NCI-H774 (cell line): ENCODE data around the gene SMAD3.

Experiments used
- DNase-seq: peaks from one replicate; lab custom pipeline; 2025; lab: John Stamatoyannopoulos, UW

SMAD3 gene

DNA sequence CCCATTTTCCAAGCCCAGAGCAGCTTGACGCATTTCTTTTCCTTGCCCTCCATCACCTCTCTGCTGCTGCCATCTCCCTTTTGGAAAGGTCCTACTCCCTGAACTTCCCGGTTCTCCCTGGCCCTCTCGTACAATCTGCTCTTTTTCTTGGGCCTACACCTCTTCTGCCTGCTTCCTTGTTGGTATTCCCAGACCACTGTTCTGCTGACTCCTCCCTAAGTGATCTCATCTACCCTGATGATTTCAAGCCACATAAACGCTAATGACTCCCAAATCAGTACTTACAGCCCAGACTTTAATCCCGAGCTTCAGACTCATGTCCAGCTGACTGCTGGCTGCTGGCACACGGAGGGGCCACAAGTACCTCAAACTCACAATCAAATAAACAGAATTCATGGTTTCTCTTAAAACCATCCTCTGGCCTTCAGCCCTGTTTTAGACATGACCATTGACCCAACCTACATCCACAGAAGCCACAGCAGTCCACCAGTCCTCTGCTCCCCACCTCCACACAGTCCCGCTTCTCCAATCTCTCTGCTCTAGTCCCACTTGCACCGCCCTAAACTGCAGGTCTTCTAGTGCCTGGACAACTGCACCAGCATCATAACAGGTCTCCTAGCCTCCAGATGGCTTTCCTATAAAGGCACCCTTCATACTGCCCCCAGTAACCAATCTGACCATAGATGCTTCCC lies 131.4 kb downstream of the SMAD3 start:
- DNase-seq, result no peak

DNA sequence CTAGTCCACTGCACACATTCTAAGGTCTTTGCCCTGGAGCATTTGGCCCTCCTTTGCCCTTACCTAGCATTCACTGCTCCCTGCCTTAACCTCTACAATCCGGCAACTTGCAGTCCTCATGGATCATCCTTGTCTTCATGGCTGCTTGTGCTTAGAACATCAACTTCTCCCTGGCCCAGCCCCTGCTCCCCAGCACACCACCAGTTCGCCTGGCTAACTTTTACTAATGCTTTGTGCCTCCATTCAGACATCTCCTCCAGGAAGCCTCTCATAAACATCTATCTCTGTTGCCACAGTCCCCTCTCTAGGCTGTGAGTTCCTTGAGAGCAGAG lies 131.9 kb downstream of the SMAD3 start:
- no peak for DNase-seq

DNA sequence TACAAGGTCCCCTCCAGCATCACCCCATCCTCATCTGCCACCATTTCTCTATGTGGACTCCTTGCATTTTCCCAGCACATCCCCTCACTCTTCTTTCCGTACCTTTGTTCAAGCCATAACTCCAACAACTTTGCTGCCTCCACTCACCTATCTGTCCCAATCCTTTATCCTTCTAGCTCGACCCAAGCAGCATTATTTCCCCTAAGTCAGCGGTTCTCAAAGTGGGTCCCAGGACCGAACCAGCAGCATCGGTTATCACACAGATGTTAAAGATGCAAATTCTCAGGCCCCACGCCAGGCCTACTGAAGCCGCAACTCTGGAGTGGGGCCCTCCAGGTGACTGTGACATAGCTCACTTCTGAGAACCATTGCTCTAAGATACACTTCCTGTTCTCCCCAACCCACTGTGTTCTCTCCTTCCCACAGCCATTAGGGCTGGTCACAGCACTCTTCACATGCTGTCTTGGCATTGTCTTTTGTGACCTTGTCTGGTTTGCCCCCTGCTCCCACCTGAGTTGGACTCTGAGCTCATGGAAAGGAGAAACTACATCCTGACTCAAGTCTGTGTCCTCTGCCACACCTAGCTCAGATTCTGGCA lies 132.9 kb downstream of the SMAD3 start:
- DNase-seq, result no peak

DNA sequence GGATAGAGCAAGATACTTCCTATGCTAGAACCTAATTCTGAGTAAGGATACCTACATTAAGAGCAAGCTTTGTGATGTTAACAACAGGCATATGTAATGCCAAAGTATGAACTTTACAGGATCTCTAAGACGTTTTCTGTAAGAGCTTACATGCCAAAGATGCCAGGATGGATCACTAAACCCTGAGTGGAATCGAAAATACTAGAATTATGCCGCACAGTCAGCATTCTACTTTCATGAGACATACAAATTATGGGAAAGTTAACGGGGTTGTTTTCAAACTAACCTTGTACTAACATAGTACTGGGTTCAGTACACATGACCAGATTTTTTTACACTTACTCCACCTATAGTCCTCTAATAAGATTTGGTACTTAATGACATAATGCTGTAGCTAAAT lies 134.0 kb downstream of the SMAD3 start:
- no peak for DNase-seq

DNA sequence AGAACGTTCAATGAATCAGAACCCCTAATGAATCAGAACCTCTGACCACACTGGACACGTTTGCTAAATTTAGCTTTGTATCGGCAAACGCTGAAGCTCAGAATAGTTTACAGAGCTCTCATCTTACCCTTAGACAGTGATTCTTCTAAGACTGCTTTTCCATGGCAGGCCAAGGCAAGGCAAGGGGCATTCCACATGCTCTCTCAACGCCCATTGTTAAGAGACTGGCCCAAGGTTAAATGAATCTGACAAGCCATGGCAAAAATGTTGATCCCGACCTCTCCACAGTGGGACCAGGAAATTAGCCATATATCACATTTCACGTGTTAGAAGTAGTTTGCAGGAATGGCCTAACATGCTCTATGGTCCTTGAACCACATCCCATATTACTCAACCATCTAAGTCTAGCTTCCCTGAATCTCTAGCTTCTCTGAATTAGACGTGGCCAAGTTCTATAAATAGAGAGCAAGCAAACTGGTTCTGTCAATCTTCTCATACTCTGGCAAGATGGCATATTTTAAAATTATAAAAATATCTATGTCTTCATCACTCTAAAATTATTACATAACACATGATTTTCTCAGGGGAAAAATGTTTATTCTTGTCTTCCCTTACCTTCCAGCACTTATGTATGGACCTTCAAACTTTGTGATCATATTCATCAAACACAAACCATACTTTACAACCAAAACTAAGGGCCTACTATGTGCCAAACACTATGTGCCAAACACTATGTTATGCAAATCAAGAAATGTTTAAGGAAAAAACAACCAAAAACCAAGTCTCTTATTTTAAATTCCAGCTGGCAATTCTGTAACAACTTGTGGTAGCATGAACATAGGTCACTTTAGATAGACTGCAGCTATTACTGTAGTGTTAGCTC lies 134.7 kb downstream of the SMAD3 start:
- no peak for DNase-seq

GRCh38 chr15:67201136-67201535 lies 135.7 kb downstream of the SMAD3 start:
- no peak for DNase-seq

GRCh38 chr15:67202091-67202490 lies 136.7 kb downstream of the SMAD3 start:
- DNase-seq, result no peak

GRCh38 chr15:67202991-67203390 lies 137.6 kb downstream of the SMAD3 start:
- no peak for DNase-seq

DNA sequence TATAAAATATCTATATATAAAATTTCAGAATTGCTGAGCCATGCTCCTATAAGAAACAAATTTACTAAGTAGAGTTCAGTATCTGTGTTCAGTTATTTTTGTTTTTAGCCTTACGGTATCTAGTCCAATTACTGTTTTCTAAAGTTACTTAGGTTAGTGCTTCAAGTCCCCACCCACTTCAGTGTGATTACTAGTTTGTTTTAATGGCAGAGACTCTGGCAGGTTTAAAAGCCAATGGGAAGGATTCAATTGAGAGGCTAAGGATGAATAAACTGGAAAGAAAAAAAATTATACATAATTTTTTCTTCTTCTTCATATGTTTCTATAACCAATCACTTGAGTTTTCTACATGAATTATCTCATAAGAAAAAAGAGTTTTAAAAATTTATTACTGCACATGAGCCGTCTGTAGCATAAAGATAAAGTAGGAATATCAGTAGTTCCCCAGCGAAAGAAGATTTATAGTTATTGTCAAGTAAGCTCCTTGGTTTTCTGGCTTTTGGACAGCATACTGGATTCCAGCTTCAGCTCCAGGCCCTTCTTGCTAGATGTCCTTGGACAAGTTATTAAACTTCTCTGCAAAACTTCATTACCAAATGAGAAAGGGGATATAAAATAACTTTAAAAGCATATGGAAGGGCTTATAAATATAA lies 142.3 kb downstream of the SMAD3 start:
- no peak for DNase-seq

DNA sequence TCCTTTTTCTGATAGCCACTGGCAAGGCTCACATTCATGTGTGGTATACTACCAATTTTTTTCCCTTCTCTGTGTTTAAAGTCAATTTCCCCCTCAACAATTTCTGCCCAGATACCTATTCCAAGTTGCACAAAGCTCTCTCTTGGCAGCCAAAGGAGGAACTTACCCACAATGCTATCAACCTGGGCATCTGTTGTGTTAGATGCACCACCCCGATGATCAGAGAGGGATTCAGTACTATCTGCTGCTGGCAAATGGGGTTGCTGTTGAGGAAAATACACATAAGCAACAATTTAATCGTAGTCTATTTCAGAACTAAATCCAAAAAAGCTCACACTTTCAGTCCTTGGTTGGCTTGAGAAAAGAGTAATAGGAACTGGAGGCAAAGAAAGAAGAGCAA lies 143.0 kb downstream of the SMAD3 start:
- DNase-seq, result no peak

- no peak for DNase-seq
These were observed 145.3 kb downstream of the SMAD3 start for GRCh38 chr15:67210555-67211168.

DNA sequence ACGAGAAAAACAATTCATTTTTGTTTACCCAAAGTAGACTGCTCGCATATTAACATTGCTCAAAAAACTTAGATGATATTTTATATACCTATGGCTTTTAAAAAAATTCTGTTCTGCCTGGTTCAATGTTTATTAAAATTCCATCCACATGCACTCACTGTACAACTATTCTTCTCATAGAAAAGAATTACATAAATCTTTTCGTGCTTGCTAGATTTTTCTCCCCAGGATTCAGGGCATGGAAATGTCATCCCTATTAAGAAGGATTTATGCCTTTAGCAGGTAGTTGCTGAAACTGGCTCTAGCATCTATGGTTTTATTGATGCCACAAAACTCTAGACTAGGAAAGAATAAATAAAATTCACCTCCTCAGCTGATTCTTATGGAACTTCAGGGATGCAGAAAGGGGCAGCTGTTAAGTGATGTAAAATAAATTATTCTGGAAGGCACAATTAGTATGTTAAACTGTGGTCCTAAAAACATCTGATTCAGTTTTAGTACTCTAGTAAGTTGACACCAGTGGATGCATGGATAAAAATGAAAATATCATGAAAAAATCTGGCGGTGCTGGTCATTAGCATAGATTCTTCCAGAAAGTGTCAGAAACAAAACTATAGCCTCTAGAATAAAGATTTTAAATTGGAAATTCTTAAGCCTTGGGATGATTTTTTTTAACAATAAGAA lies 147.4 kb downstream of the SMAD3 start:
- no peak for DNase-seq

DNA sequence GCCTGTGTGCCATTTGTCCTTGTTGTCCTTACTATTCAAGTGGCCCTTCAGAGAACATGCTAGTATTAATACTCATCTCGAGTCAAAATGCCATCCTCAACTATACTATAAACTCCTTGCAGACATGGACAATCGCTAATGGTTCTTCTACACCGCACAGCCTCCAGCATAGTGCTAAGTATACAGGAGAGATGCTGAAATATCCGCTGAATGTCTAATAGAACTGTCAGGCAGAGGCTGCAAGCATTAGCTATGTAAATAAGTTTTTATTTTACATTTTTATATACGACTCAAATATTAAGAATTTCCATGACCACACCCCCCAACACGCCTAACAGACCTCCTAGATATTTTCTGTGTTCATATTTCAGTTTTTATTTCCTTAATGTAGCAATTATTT lies 149.7 kb downstream of the SMAD3 start:
- no peak for DNase-seq

- no peak for DNase-seq
These were observed 151.5 kb downstream of the SMAD3 start for GRCh38 chr15:67216859-67217258.

DNA sequence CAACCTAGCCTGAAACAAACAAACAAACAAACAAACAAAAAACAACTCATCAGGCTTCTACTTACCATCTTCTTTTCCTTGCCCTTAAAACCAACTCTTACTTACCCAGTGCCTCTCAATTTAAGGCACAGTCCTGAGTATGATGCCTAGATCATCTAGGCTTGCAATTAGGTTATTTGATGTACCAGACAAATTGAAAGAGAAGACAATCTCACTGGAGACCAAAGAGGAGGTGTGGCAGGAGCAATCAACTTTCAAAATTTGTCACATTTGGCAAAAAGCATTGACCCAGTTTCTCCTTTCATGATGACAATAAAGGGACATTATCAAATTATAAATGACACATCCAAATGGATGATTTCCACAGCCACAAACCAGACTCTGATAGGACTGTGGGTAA lies 153.0 kb downstream of the SMAD3 start:
- DNase-seq, result no peak

GRCh38 chr15:67219288-67219687 lies 153.9 kb downstream of the SMAD3 start:
- no peak for DNase-seq

- DNase-seq, result no peak
These were observed 159.5 kb downstream of the SMAD3 start for GRCh38 chr15:67224889-67225288.

- DNase-seq, result no peak
These were observed 159.9 kb downstream of the SMAD3 start for GRCh38 chr15:67225336-67225735.

DNA sequence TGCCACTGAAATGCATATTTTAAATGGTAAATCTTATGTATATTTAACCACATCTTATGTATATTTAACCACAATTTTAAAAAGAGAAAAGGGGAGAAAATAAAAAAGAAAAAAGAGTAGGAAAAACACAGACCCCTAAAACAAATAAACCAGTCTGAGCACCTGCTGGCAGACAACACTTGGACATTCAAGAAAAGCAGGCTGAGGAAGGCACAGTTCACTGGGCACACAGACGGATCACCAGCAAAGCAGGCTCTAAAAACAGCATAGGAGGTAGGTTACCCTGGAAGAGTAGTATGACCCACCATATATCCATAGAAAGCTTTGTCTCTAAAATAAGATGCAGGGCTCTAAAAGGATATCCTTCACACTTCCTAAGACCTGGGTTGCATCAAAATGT lies 162.0 kb downstream of the SMAD3 start:
- DNase-seq, result no peak

GRCh38 chr15:67227846-67228245 lies 162.4 kb downstream of the SMAD3 start:
- DNase-seq, result no peak

DNA sequence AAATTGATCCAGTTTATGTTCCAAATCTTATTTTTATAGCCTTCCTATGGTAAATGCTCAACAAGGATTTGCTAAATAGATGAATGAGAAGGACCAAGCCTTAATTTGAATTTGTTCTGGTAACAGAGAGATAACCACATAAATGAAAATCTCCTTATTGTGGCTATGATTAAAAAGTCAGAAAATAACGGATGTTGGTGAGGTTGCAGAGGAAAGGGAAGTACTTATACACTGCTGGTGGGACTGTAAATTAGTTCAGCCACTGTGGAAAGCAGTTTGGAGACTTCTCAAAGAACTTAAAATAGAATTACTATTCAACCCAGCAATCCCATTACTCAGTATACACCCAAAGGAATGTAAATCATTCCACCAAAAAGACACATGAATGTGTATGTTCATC lies 162.9 kb downstream of the SMAD3 start:
- DNase-seq, result no peak

DNA sequence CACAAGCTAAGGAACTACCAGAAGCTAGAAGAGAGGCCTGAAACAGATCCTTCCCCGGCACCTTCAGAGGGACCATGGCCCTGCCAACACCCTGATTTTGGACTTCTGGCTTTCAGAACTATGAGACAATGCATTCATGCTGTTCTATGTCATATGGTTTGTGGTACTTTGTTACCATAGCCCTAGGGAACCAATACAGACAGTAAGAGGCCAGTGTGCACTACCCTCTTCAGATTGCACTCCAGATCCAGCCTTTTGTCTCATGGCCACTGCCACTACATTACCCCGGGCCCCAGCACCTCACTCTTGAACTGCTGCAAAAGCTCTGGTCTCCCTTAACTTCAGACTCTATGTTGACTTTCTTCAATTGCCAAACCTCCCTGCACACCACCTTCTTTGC lies 165.1 kb downstream of the SMAD3 start:
- no peak for DNase-seq
